K562 (cell line): ENCODE measurements around the gene MKRN3. TPM values are rescaled to one million over a fixed set of nuclear protein-coding genes. Genes with fewer than 3 reads are reported as not detected.

ENCODE experiments used
- ATAC-seq: fragments of 200-7000 bp; cut with Tn5 transposase; 3 replicates; pipeline ENCODE4 v1.9.1; 2020; ENCODE audit warnings: moderate library complexity
- BruUV-seq: library from RNA; stranded (reverse); fragments of 400-500 nt; replicated peaks from 2 replicates; lab custom pipeline; 2021; lab: Mats Ljungman, UMichigan
- CTCF ChIA-PET: fragments of 300-600 bp; formaldehyde crosslinking; extraction: SDS; loops from one replicate; lab custom pipeline; 2021; ENCODE audit warnings: low intra/inter-chr PET ratio; lab: Yijun Ruan, JAX
- POLR2A ChIA-PET: fragments of 300-600, 350-650 bp; sonication (Branson Sonifier 250); formaldehyde crosslinking; extraction: SDS; loops from one replicate; lab custom pipeline; 2021; ENCODE audit warnings: antibody characterized with exemption, inconsistent platforms; lab: Yijun Ruan, JAX
- DNase-seq, 4 experiments: peaks; one replicate each; pipeline versions ENCODE4 v3.0.0 to v3.0.0-alpha.2; 2011 to 2018; ENCODE audit warnings: low spot score in 3 of 4, mixed read lengths in 3 of 4; ENCODE audit errors: extremely low read depth in 1 of 4
- FAIRE-seq: peaks from 2 replicates; lab custom pipeline; 2011; peaks lifted over from hg19 to GRCh38; lab: Jason Lieb, UNC
- H2AFZ ChIP-seq: 2 replicates; pipeline ENCODE4 v1.6.0; 2011; ENCODE audit warnings: low read depth, low read length, control low read depth, inconsistent platforms
- H3K27ac ChIP-seq: fragments of 200-600 bp; 3 replicates; pipeline ENCODE4 v1.8.0; 2011; ENCODE audit warnings: low read depth, mild to moderate bottlenecking, control low read depth, inconsistent platforms, low read length, moderate library complexity, mixed read lengths; ENCODE audit errors: extremely low read depth
- H3K27me3 ChIP-seq, 2 experiments: fragments of 300-600 bp in 1 of 2; 2 replicates in 1 of 2; 3 replicates in 1 of 2; pipeline versions ENCODE4 v1.6.0 to v1.8.0; 2011; ENCODE audit warnings: inconsistent platforms in 2 of 2, low read length in 2 of 2, mild to moderate bottlenecking in 1 of 2, mixed read lengths in 1 of 2, moderate library complexity in 1 of 2; ENCODE audit not compliant: control insufficient read depth in 2 of 2, insufficient read depth in 2 of 2
- H3K36me3 ChIP-seq: fragments of 300-600 bp; 3 replicates; pipeline ENCODE4 v1.8.0; 2011; ENCODE audit warnings: mild to moderate bottlenecking, low read length, inconsistent platforms; ENCODE audit not compliant: control insufficient read depth, insufficient read depth
- H3K4me1 ChIP-seq, 2 experiments: fragments of 200-600 bp in 1 of 2; replicated peaks in 1 of 2; 2 replicates in 1 of 2; 3 replicates in 1 of 2; pipeline versions ENCODE4 v1.5.1 to v1.8.0; 2011; ENCODE audit warnings: inconsistent platforms in 2 of 2, low read length in 2 of 2, mild to moderate bottlenecking in 1 of 2, mixed read lengths in 1 of 2, moderate library complexity in 1 of 2; ENCODE audit not compliant: control insufficient read depth in 2 of 2, insufficient read depth in 2 of 2
- H3K4me2 ChIP-seq: 2 replicates; pipeline ENCODE4 v1.6.1; 2011; ENCODE audit warnings: low read length, control low read depth, inconsistent platforms, mixed read lengths; ENCODE audit not compliant: insufficient read depth
- H3K4me3 ChIP-seq: fragments of 200-600 bp; sonication (generic), shearing (Covaris generic); 2 replicates; pipeline ENCODE4 v1.5.1; 2016; ENCODE audit warnings: control low read depth, inconsistent platforms
- H3K79me2 ChIP-seq: fragments of 200-600 bp; 3 replicates; pipeline ENCODE4 v1.8.0; 2011; ENCODE audit warnings: low read length, inconsistent platforms; ENCODE audit not compliant: control insufficient read depth, insufficient read depth
- H3K9ac ChIP-seq, 2 experiments: 2 replicates each; pipeline versions ENCODE4 v1.6.0 to v1.6.1; 2011; ENCODE audit warnings: low read depth in 2 of 2, low read length in 2 of 2, control low read depth in 1 of 2, inconsistent platforms in 1 of 2, mild to moderate bottlenecking in 1 of 2, mixed read lengths in 1 of 2; ENCODE audit not compliant: insufficient read depth in 1 of 2
- H3K9me1 ChIP-seq: one replicate; pipeline ENCODE4 v1.6.0; 2011; ENCODE audit warnings: inconsistent platforms, mild to moderate bottlenecking, low read length, moderate library complexity; ENCODE audit not compliant: control insufficient read depth, insufficient read depth
- H3K9me3 ChIP-seq: replicated peaks from 2 replicates; pipeline ENCODE4 v1.5.1; 2011; ENCODE audit warnings: low read depth, low read length, inconsistent platforms; ENCODE audit not compliant: control insufficient read depth, insufficient read depth
- H4K20me1 ChIP-seq: replicated peaks from 2 replicates; pipeline ENCODE4 v1.6.1; 2011; ENCODE audit warnings: low read length, inconsistent platforms, mixed read lengths; ENCODE audit not compliant: control insufficient read depth, insufficient read depth
- BMI1 ChIP-seq: fragments of 150-350 bp; IDR thresholded peaks from 2 replicates; pipeline ENCODE4 v1.6.1; 2014; ENCODE audit warnings: low read length
- CSDE1 ChIP-seq, 2 experiments: fragments of 450-650 bp; IDR thresholded peaks; 2 replicates each; pipeline ENCODE4 v1.6.1; 2016; ENCODE audit warnings: mild to moderate bottlenecking in 1 of 2
- HDAC1 ChIP-seq, 2 experiments: fragments of 450-650 bp; IDR thresholded peaks; 2 replicates each; pipeline ENCODE4 v1.6.1; 2016 to 2017; ENCODE audit warnings: inconsistent platforms in 1 of 2, mild to moderate bottlenecking in 1 of 2, moderate library complexity in 1 of 2
- HDAC2 ChIP-seq: fragments of 450-650 bp; IDR thresholded peaks from 2 replicates; pipeline ENCODE4 v1.6.1; 2016; ENCODE audit warnings: mild to moderate bottlenecking
- KHSRP ChIP-seq: fragments of 450-650 bp; IDR thresholded peaks from 2 replicates; pipeline ENCODE4 v1.6.1; 2017
- RBBP5 ChIP-seq: fragments of 200-600 bp; sonication (generic); IDR thresholded peaks from 2 replicates; pipeline ENCODE4 v1.6.1; 2012; ENCODE audit warnings: borderline replicate concordance, mild to moderate bottlenecking, low read length, control low read depth, inconsistent platforms; ENCODE audit not compliant: insufficient read depth, poor library complexity, severe bottlenecking
- TFE3 ChIP-seq: fragments of 450-650 bp; formaldehyde crosslinking; IDR thresholded peaks from 2 replicates; pipeline ENCODE4 v1.4.0; 2020; ENCODE audit warnings: mild to moderate bottlenecking, mixed read lengths
- ZNF146 ChIP-seq: IDR thresholded peaks from one replicate; pipeline ENCODE4 v1.6.1; 2018; ENCODE audit warnings: missing compliant biosample characterization; ENCODE audit not compliant: unreplicated experiment
- WGBS: fragments of 100-300 bp; shearing (Covaris generic); methylation state at CpG from one replicate; pipeline ENCODE4 v1.1.6; 2016; ENCODE audit warnings: low coverage, mixed read lengths; ENCODE audit not compliant: insufficient coverage; ENCODE audit errors: missing lambda C conversion rate; 5-methylcytosine and 5-hydroxymethylcytosine counted together
- in situ Hi-C: fragments of 300-500 bp; cut with MboI; formaldehyde crosslinking; loops from 4 replicates; pipeline ENCODE4 v1.15.0; 2018; ENCODE audit warnings: inconsistent platforms, mixed read lengths
- intact Hi-C: fragments of 100-400 bp; cut with micrococcal nuclease; formaldehyde crosslinking; loops from 2 replicates; pipeline ENCODE4 v1.14.2; 2022
- polyA plus RNA-seq, 8 experiments: library from polyadenylated mRNA; depleted of rRNA in 4 of 8; stranded (reverse) in 5 of 8; unstranded in 3 of 8; fragments of >200 nt; fragmentation: Nextera tagmentation in 2 of 8; fragmentation: Illumina TruSeq in 1 of 8; extraction: Ambion mirVana in 2 of 8; extraction: Trizol in 1 of 8; gene quantifications; 2 replicates each; pipeline versions ENCODE4 v1.2.1 to v1.2.3, GENCODE V29; 2011 to 2014; ENCODE audit warnings: inconsistent platforms in 1 of 8, missing spikeins in 1 of 8
- total RNA-seq, 7 experiments: library from RNA; depleted of rRNA in 6 of 7; stranded (reverse); fragments of >200 nt in 6 of 7; fragmentation: Illumina TruSeq in 2 of 7; extraction: Trizol in 2 of 7; gene quantifications; 2 replicates each; pipeline versions ENCODE4 v1.2.1 to v1.2.3, GENCODE V29; 2011 to 2021; ENCODE audit warnings: low replicate concordance in 1 of 7

Gene MKRN3
- total and polyA plus RNA-seq, 9 of the 15 experiments (the other 6 are each of a cell fraction or from before 2014, with no cell fraction given), result 6.5 to 33.4 (median 25.1) TPM

GRCh38 chr15:23529891-23530290 lies 35.6 kb upstream of the MKRN3 start:
- FAIRE-seq (no peak), ATAC-seq (no peak), DNase-seq (no peak)
- intact Hi-C loops, result no loop called here
- no peak overlapping the region for H3K4me3 ChIP-seq
- H4K20me1 ChIP-seq, result no peaks in the 10 kb centered on the region
- H3K27me3 ChIP-seq, result peaks cover 0 to 2% of the 10 kb centered on the region in 2 experiments; a peak in 2 of 5 replicates
- TF ChIP-seq CSDE1 (IDR thresholded peaks at IDR 0.05) (no peak), TFE3 (CRISPR knock-in tag) (peak; percentile 55), ZNF146 (CRISPR knock-in tag) (no peak), KHSRP (no peak), RBBP5 (no peak), HDAC1 (IDR thresholded peaks at IDR 0.05) (no peak), HDAC2 (no peak), BMI1 (no peak)
- H3K9me3 ChIP-seq, result no peaks in the 10 kb centered on the region
- H3K27ac ChIP-seq, result no peak overlapping the region
- no TSS peak for BruUV-seq
- H2AFZ ChIP-seq, result no peak overlapping the region
- WGBS, result 0% methylated on average over 2 of the region's 2 CpGs
- ChIA-PET POLR2A (no interaction called here), CTCF (no interaction called here)
- no peaks in the 10 kb centered on the region for H3K79me2 ChIP-seq
- H3K9ac ChIP-seq, result no peak overlapping the region
- no peak overlapping the region for H3K4me2 ChIP-seq
- no peaks in the 10 kb centered on the region for H3K4me1 ChIP-seq
- no peaks in the 10 kb centered on the region for H3K9me1 ChIP-seq
- no peaks in the 10 kb centered on the region for H3K36me3 ChIP-seq
- in situ Hi-C loops, result no loop called here
